ENCODE results near the gene CBFA2T2.

GRCh38 chr20:33629979-33630378, 140.1 kb downstream of the CBFA2T2 start:
- no peak for TF ChIP-seq CTCF (conservative IDR thresholded peaks at IDR 0.05; ENCODE audit: low read length)
- TF ChIP-seq EZH2phosphoT487 (IDR thresholded peaks at IDR 0.05; ENCODE audit: borderline replicate concordance): no peak

Measured in Loucy (cell line).